Natural killer cell (primary cell): ENCODE measurements around the gene S100A6. TPM values are rescaled to one million over a fixed set of nuclear protein-coding genes. Genes with fewer than 3 reads are reported as not detected.
"Not testable (repeated sequence)": the region's sequence is repeated elsewhere in the genome, so short reads cannot be mapped to it uniquely, and the experiment has no call there.

ENCODE experiments used
- ATAC-seq, 3 donors: fragments of 150-1000 bp in 2 of 3; fragments of 200-7000 bp in 1 of 3; cut with Tn5 transposase; 1 replicate in 1 of 3; 2 replicates in 2 of 3; pipeline ENCODE4 v1.10.0; 2021; ENCODE audit warnings: mild to moderate bottlenecking in 2 of 3, moderate library complexity in 2 of 3
- DNase-seq, 2 donors: peaks; one replicate each; pipeline versions ENCODE4 v3.0.0 to v3.0.0-alpha.2; 2013 to 2021; ENCODE audit warnings: mixed read lengths in 1 of 2
- H3K27ac ChIP-seq: one replicate; pipeline ENCODE4 v1.5.1; 2013; ENCODE audit warnings: mild to moderate bottlenecking, low read length
- H3K27me3 ChIP-seq: one replicate; pipeline ENCODE4 v1.6.1; 2013; ENCODE audit warnings: low read length; ENCODE audit not compliant: control insufficient read depth, insufficient read depth
- H3K36me3 ChIP-seq: one replicate; pipeline ENCODE4 v1.6.1; 2013; ENCODE audit warnings: low read length; ENCODE audit not compliant: control insufficient read depth, insufficient read depth
- H3K4me1 ChIP-seq: one replicate; pipeline ENCODE4 v1.6.1; 2013; ENCODE audit warnings: low read length; ENCODE audit not compliant: control insufficient read depth, insufficient read depth
- H3K4me3 ChIP-seq: one replicate; pipeline ENCODE4 v1.5.1; 2013; ENCODE audit warnings: low read length
- H3K9me3 ChIP-seq: one replicate; pipeline ENCODE4 v1.6.1; 2013; ENCODE audit warnings: low read length; ENCODE audit not compliant: control insufficient read depth, insufficient read depth
- H3K27ac Mint-ChIP-seq, 2 donors: one replicate each; pipeline ENCODE4 v1.8.0; 2022; ENCODE audit warnings: mild to moderate bottlenecking in 2 of 2, mixed read lengths in 2 of 2, moderate library complexity in 1 of 2
- H3K27me3 Mint-ChIP-seq, 2 donors: one replicate each; pipeline ENCODE4 v1.8.0; 2022; ENCODE audit warnings: low read depth in 2 of 2, mixed read lengths in 2 of 2
- H3K36me3 Mint-ChIP-seq: one replicate; pipeline ENCODE4 v1.8.0; 2022; ENCODE audit warnings: mixed read lengths
- H3K4me1 Mint-ChIP-seq, 2 donors: one replicate each; pipeline ENCODE4 v1.8.0; 2022; ENCODE audit warnings: mixed read lengths in 2 of 2
- H3K4me3 Mint-ChIP-seq: one replicate; pipeline ENCODE4 v1.8.0; 2022; ENCODE audit warnings: mild to moderate bottlenecking, moderate library complexity, mixed read lengths
- H3K9me3 Mint-ChIP-seq, 2 donors: one replicate each; pipeline ENCODE4 v1.8.0; 2022; ENCODE audit warnings: mixed read lengths in 2 of 2
- WGBS: methylation state at CpG from one replicate; pipeline ENCODE4 v1.1.7; 2013; ENCODE audit warnings: missing lambda C conversion rate; ENCODE audit not compliant: insufficient coverage; 5-methylcytosine and 5-hydroxymethylcytosine counted together
- intact Hi-C: fragments of 100-400 bp; cut with micrococcal nuclease; formaldehyde crosslinking; loops from one replicate; pipeline ENCODE4 v1.14.2; 2022
- total RNA-seq, 4 donors: library from RNA; stranded (reverse); fragments of 120-200 nt in 1 of 4; gene quantifications; one replicate each; pipeline versions ENCODE4 v1.2.3 to v1.2.4, GENCODE V29; 2013 to 2022
- TF ChIP-seq, protein P1 (sequence below): fragments of 200-600 bp; IDR thresholded peaks from one replicate; pipeline ENCODE4 v1.8.0; 2022; ENCODE audit warnings: antibody characterized with exemption

S100A6 gene
- total RNA-seq, 3 donors from 2014 or later (not counting 1 experiment from before 2014, with no cell fraction given): 174 to 261 (median 245) TPM

DNA sequence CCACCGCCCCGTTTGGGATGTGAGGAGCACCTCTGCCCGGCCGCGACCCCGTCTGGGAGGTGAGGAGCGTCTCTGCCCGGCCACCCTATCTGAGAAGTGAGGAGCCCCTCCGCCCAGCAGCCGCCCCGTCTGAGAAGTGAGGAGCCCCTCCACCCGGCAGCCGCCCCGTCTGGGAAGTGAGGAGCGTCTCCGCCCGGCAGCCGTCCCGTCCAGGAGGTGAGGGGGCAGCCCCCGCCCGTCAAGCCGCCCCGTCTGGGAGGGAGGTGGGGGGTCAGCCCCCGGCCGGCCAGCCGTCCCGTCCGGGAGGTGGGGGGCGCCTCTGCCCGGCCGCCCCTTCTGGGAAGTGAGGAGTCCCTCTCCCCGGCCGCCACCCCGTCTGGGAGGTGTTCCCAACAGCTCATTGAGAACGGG is 39.3 kb upstream of the S100A6 start:
- H3K9me3 Mint-ChIP-seq, H3K4me3 ChIP-seq, H3K27ac ChIP-seq, ATAC-seq, H3K27ac Mint-ChIP-seq, intact Hi-C loops, DNase-seq, H3K36me3 ChIP-seq, H3K4me3 Mint-ChIP-seq, H3K27me3 ChIP-seq, H3K4me1 ChIP-seq, H3K4me1 Mint-ChIP-seq, H3K36me3 Mint-ChIP-seq, H3K9me3 ChIP-seq: not testable (repeated sequence)
- peaks cover 22 to 27% of the 10 kb centered on the region in 2 donors for H3K27me3 Mint-ChIP-seq
- 94% methylated on average over 35 of the region's 35 CpGs for WGBS

DNA sequence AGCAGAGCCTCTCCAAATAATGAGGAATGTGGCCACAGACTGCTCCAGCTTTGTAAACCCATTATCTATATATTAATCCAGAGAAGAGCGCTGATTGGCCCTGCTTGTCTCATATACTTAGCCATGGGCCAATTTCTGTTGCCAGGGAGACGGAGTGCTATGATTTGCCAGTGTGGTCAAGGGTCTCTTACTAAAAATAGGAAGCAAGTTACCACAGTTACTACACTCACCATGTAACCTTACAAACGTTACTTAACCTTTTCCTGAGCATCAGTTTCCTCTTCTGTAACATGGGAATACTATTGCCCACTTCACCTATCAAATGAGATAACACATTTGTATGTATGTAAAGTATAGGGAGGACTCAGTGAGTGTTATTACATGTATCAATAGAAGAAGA is 37.6 kb upstream of the S100A6 start:
- Histone ChIP-seq H3K9me3 (no peaks in the 10 kb centered on the region), H3K36me3 (no peaks in the 10 kb centered on the region), H3K4me1 (peaks cover 5% of the 10 kb centered on the region), H3K4me3 (no peak overlapping the region), H3K27ac (no peak overlapping the region), H3K27me3 (peaks cover 2% of the 10 kb centered on the region)
- no peaks in the 10 kb centered on the region for H3K36me3 Mint-ChIP-seq
- H3K27ac Mint-ChIP-seq: no peak overlapping the region
- DNase-seq: no peak
- no peaks in the 10 kb centered on the region for H3K9me3 Mint-ChIP-seq
- H3K4me1 Mint-ChIP-seq: peaks cover 5 to 6% of the 10 kb centered on the region in 2 donors
- ATAC-seq: no peak
- TF ChIP-seq, protein P1, sequence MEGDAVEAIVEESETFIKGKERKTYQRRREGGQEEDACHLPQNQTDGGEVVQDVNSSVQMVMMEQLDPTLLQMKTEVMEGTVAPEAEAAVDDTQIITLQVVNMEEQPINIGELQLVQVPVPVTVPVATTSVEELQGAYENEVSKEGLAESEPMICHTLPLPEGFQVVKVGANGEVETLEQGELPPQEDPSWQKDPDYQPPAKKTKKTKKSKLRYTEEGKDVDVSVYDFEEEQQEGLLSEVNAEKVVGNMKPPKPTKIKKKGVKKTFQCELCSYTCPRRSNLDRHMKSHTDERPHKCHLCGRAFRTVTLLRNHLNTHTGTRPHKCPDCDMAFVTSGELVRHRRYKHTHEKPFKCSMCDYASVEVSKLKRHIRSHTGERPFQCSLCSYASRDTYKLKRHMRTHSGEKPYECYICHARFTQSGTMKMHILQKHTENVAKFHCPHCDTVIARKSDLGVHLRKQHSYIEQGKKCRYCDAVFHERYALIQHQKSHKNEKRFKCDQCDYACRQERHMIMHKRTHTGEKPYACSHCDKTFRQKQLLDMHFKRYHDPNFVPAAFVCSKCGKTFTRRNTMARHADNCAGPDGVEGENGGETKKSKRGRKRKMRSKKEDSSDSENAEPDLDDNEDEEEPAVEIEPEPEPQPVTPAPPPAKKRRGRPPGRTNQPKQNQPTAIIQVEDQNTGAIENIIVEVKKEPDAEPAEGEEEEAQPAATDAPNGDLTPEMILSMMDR: no peak
- H3K4me3 Mint-ChIP-seq: no peak overlapping the region
- H3K27me3 Mint-ChIP-seq: peaks cover 18 to 23% of the 10 kb centered on the region in 2 donors
- no CpG with 5 or more reads among the region's 3 CpGs for WGBS
- intact Hi-C loops: no loop called here

DNA sequence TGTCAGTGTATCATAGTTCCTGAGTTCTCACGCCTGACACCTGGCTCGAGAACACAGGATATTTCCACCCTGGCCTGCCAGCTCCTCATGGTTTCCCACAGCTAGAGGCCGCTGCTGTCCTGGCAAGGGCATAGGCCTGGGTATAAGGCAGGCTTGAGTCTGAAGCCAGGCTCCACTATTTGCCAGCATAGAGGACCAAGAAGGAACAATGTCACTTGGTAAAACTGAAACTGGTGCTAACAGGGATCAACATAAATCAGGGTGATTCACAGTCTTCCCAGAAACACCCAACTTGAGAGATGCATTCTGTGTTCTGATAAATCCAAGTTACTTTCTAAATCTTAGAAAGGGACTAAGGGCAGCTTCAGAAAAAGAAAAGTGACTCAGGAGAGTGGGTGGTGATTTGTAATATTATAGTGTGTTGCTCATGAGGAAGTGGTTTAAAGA is 36.8 kb upstream of the S100A6 start:
- Histone ChIP-seq H3K9me3 (no peaks in the 10 kb centered on the region), H3K27me3 (peaks cover 2% of the 10 kb centered on the region), H3K27ac (no peak overlapping the region), H3K4me1 (peaks cover 13% of the 10 kb centered on the region), H3K36me3 (no peaks in the 10 kb centered on the region), H3K4me3 (no peak overlapping the region)
- TF ChIP-seq, protein P1: peak; percentile 19
- peak in 1 of 2 donors; percentile 65 for DNase-seq
- intact Hi-C loops: no loop called here
- peak; percentile 35 to 64 (median 61) for ATAC-seq
- no peak overlapping the region for H3K27ac Mint-ChIP-seq
- peaks cover 10 to 16% of the 10 kb centered on the region in 2 donors for H3K27me3 Mint-ChIP-seq
- WGBS: 9% methylated on average over 3 of the region's 3 CpGs
- H3K4me3 Mint-ChIP-seq: no peak overlapping the region
- no peaks in the 10 kb centered on the region for H3K9me3 Mint-ChIP-seq
- H3K36me3 Mint-ChIP-seq: no peaks in the 10 kb centered on the region
- peaks cover 11 to 12% of the 10 kb centered on the region in 2 donors for H3K4me1 Mint-ChIP-seq

DNA sequence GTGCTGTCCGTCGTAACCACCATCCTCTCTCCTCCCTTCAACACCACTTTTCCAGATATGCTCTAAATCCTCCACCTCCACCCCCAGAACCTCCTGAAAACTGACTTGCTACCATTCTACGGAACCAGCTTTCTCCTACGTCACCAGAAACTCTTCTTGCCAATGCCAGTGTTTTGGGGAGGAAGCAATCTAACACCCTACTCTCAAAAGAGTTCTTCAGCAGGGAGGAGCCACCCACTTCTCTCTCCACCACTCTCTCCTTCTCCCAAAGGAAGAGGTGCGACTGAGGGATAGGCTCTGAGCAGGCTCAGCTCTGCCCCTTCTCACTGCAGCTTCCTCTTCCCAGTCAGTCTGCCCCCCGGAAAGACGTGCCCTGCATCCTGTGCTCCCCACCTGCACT is 35.9 kb upstream of the S100A6 start:
- no peak overlapping the region for H3K27ac Mint-ChIP-seq
- peaks cover 16 to 18% of the 10 kb centered on the region in 2 donors for H3K4me1 Mint-ChIP-seq
- peaks cover 2 to 15% of the 10 kb centered on the region in 2 donors for H3K27me3 Mint-ChIP-seq
- no peak overlapping the region for H3K4me3 Mint-ChIP-seq
- intact Hi-C loops: no loop called here
- Histone ChIP-seq H3K36me3 (no peaks in the 10 kb centered on the region), H3K4me1 (peaks cover 21% of the 10 kb centered on the region), H3K9me3 (no peaks in the 10 kb centered on the region), H3K27ac (no peak overlapping the region), H3K27me3 (no peaks in the 10 kb centered on the region), H3K4me3 (no peak overlapping the region)
- DNase-seq: no peak
- WGBS: 84% methylated on average over 7 of the region's 7 CpGs
- ATAC-seq: no peak
- TF ChIP-seq, protein P1: no peak
- no peaks in the 10 kb centered on the region for H3K9me3 Mint-ChIP-seq
- no peaks in the 10 kb centered on the region for H3K36me3 Mint-ChIP-seq
